GM21786 (cell line): Measurements from ENCODE around the gene PNMT.

Source experiments
- ATAC-seq: cut with Tn5 transposase; IDR thresholded peaks from one replicate; pipeline ENCODE4 v1.9.1; 2021; ENCODE audit not compliant: unreplicated experiment

Gene PNMT

GRCh38 chr17:39666601-39667261 is 1.5 kb upstream of the PNMT start:
- no peak for ATAC-seq

- no peak for ATAC-seq
Measured at GRCh38 chr17:39667262-39667944, 850 bp upstream of the PNMT start.

GRCh38 chr17:39669897-39670735 is 1.9 kb downstream of the PNMT start:
- no peak for ATAC-seq

GRCh38 chr17:39670746-39671145 is 2.5 kb downstream of the PNMT start:
- no peak for ATAC-seq

GRCh38 chr17:39671651-39672521 is 3.6 kb downstream of the PNMT start:
- ATAC-seq = no peak

- no peak for ATAC-seq
Measured at GRCh38 chr17:39672522-39673334, 4.5 kb downstream of the PNMT start.

GRCh38 chr17:39673335-39674081 is 5.3 kb downstream of the PNMT start:
- ATAC-seq = no peak

- no peak for ATAC-seq
Measured at GRCh38 chr17:39674179-39674578, 5.9 kb downstream of the PNMT start.

GRCh38 chr17:39674702-39675389 is 6.6 kb downstream of the PNMT start:
- ATAC-seq = no peak

GRCh38 chr17:39675390-39676082 is 7.3 kb downstream of the PNMT start:
- peak; percentile 11 for ATAC-seq

GRCh38 chr17:39676198-39676819 is 8.1 kb downstream of the PNMT start:
- ATAC-seq = peak; percentile 43

GRCh38 chr17:39677072-39677471 is 8.8 kb downstream of the PNMT start:
- ATAC-seq = no peak

- ATAC-seq = no peak
Measured at GRCh38 chr17:39677542-39678339, 9.5 kb downstream of the PNMT start.

GRCh38 chr17:39678340-39679116 is 10.3 kb downstream of the PNMT start:
- no peak for ATAC-seq

GRCh38 chr17:39679521-39680192 is 11.4 kb downstream of the PNMT start:
- ATAC-seq = no peak
